ENCODE results near the gene ZFP91.

DNA sequence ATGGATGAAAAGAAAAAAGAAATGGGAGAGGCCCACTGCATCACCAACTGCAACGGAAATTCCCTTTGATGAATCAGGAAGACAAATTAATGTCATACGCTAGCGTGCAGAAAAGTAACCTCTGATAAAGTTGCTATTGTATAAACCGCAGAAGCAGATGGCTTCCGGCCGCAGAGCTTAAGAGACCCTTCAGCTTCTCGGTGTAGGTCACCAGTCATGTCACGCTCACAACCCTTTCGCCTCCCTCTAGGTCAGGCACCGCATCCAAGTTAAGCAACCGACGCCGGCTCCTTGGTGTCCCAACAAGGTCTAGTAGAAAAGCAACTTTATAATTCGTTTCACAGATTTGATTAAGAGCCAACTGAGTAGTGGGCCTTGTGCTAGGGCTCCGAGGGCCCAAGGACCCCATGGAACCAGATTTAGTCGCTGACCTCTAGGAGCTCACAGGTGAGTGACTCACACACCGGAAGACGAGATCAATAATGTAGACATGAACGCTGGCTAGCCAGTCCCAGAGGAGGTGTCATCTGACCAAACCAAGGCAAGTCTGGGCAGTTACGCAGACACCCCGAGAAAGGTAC is 1.2 kb upstream of the ZFP91 start:
- no peak for TF ChIP-seq EZH2 (IDR thresholded peaks at IDR 0.05)
- TF ChIP-seq POLR2AphosphoS5 (IDR thresholded peaks at IDR 0.05; ENCODE audit: low read depth, low read length) = peak; percentile 78
- TF ChIP-seq, protein P1, sequence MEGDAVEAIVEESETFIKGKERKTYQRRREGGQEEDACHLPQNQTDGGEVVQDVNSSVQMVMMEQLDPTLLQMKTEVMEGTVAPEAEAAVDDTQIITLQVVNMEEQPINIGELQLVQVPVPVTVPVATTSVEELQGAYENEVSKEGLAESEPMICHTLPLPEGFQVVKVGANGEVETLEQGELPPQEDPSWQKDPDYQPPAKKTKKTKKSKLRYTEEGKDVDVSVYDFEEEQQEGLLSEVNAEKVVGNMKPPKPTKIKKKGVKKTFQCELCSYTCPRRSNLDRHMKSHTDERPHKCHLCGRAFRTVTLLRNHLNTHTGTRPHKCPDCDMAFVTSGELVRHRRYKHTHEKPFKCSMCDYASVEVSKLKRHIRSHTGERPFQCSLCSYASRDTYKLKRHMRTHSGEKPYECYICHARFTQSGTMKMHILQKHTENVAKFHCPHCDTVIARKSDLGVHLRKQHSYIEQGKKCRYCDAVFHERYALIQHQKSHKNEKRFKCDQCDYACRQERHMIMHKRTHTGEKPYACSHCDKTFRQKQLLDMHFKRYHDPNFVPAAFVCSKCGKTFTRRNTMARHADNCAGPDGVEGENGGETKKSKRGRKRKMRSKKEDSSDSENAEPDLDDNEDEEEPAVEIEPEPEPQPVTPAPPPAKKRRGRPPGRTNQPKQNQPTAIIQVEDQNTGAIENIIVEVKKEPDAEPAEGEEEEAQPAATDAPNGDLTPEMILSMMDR (IDR thresholded peaks at IDR 0.05 in 2 of 3, conservative IDR thresholded peaks at IDR 0.05 in 1 of 3; ENCODE audit: borderline replicate concordance in 1 of 3, insufficient read depth in 1 of 3, low read depth in 2 of 3, low read length in 2 of 3) = no peak
- TF ChIP-seq POLR2A (IDR thresholded peaks at IDR 0.05; ENCODE audit: borderline replicate concordance, extremely low read depth, insufficient read depth, insufficient read length) = peak; percentile 75
- no peak for TF ChIP-seq SRF (IDR thresholded peaks at IDR 0.05; ENCODE audit: low read depth)
- TF ChIP-seq, protein P2, sequence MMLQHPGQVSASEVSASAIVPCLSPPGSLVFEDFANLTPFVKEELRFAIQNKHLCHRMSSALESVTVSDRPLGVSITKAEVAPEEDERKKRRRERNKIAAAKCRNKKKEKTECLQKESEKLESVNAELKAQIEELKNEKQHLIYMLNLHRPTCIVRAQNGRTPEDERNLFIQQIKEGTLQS (IDR thresholded peaks at IDR 0.05) = no peak
- TF ChIP-seq EGR1 (IDR thresholded peaks at IDR 0.05; ENCODE audit: low read depth) = no peak
- TF ChIP-seq, protein P3, sequence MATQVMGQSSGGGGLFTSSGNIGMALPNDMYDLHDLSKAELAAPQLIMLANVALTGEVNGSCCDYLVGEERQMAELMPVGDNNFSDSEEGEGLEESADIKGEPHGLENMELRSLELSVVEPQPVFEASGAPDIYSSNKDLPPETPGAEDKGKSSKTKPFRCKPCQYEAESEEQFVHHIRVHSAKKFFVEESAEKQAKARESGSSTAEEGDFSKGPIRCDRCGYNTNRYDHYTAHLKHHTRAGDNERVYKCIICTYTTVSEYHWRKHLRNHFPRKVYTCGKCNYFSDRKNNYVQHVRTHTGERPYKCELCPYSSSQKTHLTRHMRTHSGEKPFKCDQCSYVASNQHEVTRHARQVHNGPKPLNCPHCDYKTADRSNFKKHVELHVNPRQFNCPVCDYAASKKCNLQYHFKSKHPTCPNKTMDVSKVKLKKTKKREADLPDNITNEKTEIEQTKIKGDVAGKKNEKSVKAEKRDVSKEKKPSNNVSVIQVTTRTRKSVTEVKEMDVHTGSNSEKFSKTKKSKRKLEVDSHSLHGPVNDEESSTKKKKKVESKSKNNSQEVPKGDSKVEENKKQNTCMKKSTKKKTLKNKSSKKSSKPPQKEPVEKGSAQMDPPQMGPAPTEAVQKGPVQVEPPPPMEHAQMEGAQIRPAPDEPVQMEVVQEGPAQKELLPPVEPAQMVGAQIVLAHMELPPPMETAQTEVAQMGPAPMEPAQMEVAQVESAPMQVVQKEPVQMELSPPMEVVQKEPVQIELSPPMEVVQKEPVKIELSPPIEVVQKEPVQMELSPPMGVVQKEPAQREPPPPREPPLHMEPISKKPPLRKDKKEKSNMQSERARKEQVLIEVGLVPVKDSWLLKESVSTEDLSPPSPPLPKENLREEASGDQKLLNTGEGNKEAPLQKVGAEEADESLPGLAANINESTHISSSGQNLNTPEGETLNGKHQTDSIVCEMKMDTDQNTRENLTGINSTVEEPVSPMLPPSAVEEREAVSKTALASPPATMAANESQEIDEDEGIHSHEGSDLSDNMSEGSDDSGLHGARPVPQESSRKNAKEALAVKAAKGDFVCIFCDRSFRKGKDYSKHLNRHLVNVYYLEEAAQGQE (IDR thresholded peaks at IDR 0.05; ENCODE audit: low read depth) = no peak
